HG03159 (cell line): Measurements from ENCODE around the gene TPPP2.

Source experiments
- ATAC-seq: cut with Tn5 transposase; IDR thresholded peaks from one replicate; pipeline ENCODE4 v1.9.1; 2021; ENCODE audit warnings: mild to moderate bottlenecking, moderate library complexity; ENCODE audit not compliant: unreplicated experiment

TPPP2 gene

GRCh38 chr14:21074398-21075272 lies 44.6 kb downstream of the TPPP2 start:
- ATAC-seq = no peak

- ATAC-seq = no peak
Measured at GRCh38 chr14:21075719-21076437, 45.9 kb downstream of the TPPP2 start.

- ATAC-seq = no peak
Measured at GRCh38 chr14:21077672-21078071, 47.7 kb downstream of the TPPP2 start.

- ATAC-seq = no peak
Measured at GRCh38 chr14:21078287-21078686, 48.3 kb downstream of the TPPP2 start.

- ATAC-seq = no peak
Measured at GRCh38 chr14:21078726-21079125, 48.7 kb downstream of the TPPP2 start.

- no peak for ATAC-seq
Measured at GRCh38 chr14:21081521-21082142, 51.6 kb downstream of the TPPP2 start.
